Activated CD8-positive, alpha-beta T cell treated with anti-CD3 and anti-CD28 coated beads, Interleukin-2, amount 10 ng/mL, durations not matched to agents 7 days and 5 days (primary cell): ENCODE measurements around the gene SYT10. TPM values are rescaled to one million over a fixed set of nuclear protein-coding genes. Genes with fewer than 3 reads are reported as not detected.
"Not testable (repeated sequence)": the region's sequence is repeated elsewhere in the genome, so short reads cannot be mapped to it uniquely, and the experiment has no call there.

Experiments used
- ATAC-seq: fragments of 150-1000 bp; cut with Tn5 transposase; one replicate; pipeline ENCODE4 v1.10.0; 2021; ENCODE audit warnings: moderate library complexity
- CTCF ChIA-PET: fragments of 350-600 bp; sonication (Branson Sonifier 250); formaldehyde crosslinking; loops from one replicate; lab custom pipeline; 2021; ENCODE audit warnings: antibody characterized with exemption; lab: Charles Lee
- POLR2A ChIA-PET: fragments of 350-600 bp; sonication (Branson Sonifier 250); formaldehyde crosslinking; loops from one replicate; lab custom pipeline; 2021; ENCODE audit warnings: antibody characterized with exemption; lab: Charles Lee
- DNase-seq: peaks from one replicate; pipeline ENCODE4 v3.0.0-alpha.2; 2020
- H3K27ac Mint-ChIP-seq: one replicate; pipeline ENCODE4 v1.8.0; 2021; ENCODE audit warnings: mild to moderate bottlenecking, mixed read lengths
- H3K27me3 Mint-ChIP-seq: one replicate; pipeline ENCODE4 v1.8.0; 2021; ENCODE audit warnings: low read depth, mixed read lengths
- H3K36me3 Mint-ChIP-seq: one replicate; pipeline ENCODE4 v1.8.0; 2021; ENCODE audit warnings: low read depth, mixed read lengths
- H3K4me1 Mint-ChIP-seq: one replicate; pipeline ENCODE4 v1.8.0; 2021; ENCODE audit warnings: low read depth, mixed read lengths
- H3K4me3 Mint-ChIP-seq: one replicate; pipeline ENCODE4 v1.8.0; 2021; ENCODE audit warnings: mild to moderate bottlenecking, mixed read lengths
- H3K9me3 Mint-ChIP-seq: one replicate; pipeline ENCODE4 v1.8.0; 2022; ENCODE audit warnings: mixed read lengths; ENCODE audit not compliant: insufficient read depth
- total RNA-seq, 2 experiments: library from RNA; stranded (reverse); gene quantifications; one replicate each; pipeline ENCODE4 v1.2.3, GENCODE V29; 2021

The SYT10 gene
- total RNA-seq, 2 experiments from 2014 or later: not detected

DNA sequence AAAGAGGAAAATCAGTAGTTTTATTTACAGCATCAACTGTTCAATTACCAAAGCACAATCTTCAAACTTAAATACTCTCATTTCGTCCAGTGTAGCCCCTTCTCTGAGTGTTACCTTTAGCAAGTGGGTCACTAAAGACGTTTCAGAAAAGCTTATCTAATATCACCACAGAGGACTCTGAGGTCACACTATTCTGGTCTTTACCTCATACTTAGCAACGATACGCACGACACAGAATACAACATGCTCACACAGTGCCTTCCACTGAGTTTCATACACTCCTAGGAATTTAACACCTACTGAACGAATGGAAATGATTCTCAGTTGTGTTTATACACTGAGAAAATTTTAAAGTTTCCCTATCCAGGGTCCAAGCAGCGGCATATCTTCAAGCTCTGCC, 2.0 kb downstream of the SYT10 start:
- Mint-ChIP-seq H3K36me3 (no peaks in the 10 kb centered on the region), H3K4me1 (peaks cover 2% of the 10 kb centered on the region), H3K9me3 (no peaks in the 10 kb centered on the region), H3K27ac (no peak overlapping the region), H3K4me3 (no peak overlapping the region), H3K27me3 (peaks cover 24% of the 10 kb centered on the region)
- ChIA-PET POLR2A (no interaction called here), CTCF (no interaction called here)
- DNase-seq (no peak), ATAC-seq (no peak)

DNA sequence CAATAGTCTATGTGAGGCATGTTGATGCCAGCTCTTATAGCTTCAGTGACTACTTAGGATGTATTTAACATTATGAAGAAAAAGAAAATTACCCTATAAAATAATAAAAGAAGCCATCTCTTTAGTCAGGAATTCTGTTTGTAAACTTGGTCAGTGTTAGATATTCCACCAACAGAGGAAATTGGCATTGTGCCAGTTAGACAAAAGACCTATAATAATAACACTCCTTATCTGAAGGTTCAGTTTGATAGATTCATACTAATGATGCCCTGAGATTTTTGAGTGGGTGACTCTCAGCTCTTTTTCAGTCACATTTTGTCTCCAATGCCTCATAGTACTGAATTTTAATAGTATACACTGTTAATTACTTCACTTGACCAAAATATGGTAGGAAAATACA, 6.6 kb downstream of the SYT10 start:
- H3K27me3 Mint-ChIP-seq: peaks cover under 1% of the 10 kb centered on the region
- no peak overlapping the region for H3K27ac Mint-ChIP-seq
- ATAC-seq (no peak), DNase-seq (no peak)
- H3K4me1 Mint-ChIP-seq: no peaks in the 10 kb centered on the region
- H3K9me3 Mint-ChIP-seq: no peaks in the 10 kb centered on the region
- POLR2A ChIA-PET: interaction anchor here (0.6 kb wide), 1 partner anchor 787 kb away, joined by 4 read pairs; no protein-coding TSS in a partner anchor
- H3K36me3 Mint-ChIP-seq: no peaks in the 10 kb centered on the region
- no peak overlapping the region for H3K4me3 Mint-ChIP-seq
- CTCF ChIA-PET: no interaction called here

DNA sequence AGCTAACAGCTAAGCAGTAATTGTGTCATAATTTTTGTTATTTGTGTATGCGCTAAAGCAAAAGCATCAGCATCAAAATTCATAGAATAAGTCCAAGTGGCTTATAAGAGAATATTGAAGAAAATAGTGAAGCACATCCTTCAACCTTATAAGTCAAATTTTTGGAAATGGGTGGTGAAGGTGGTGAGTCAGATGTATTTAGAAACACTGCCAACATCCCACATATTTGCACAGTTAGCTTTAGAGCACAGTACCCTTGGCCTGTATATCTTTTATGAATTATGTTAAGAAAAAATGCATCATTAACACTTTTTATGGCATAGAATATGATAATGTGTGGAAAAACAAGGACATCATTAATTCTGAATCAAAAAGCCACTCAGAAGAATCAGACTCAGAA, 8.0 kb downstream of the SYT10 start:
- CTCF ChIA-PET: no interaction called here
- ATAC-seq: no peak
- H3K4me3 Mint-ChIP-seq: no peak overlapping the region
- H3K36me3 Mint-ChIP-seq: no peaks in the 10 kb centered on the region
- H3K27me3 Mint-ChIP-seq: no peaks in the 10 kb centered on the region
- POLR2A ChIA-PET: no interaction called here
- H3K9me3 Mint-ChIP-seq: no peaks in the 10 kb centered on the region
- no peak overlapping the region for H3K27ac Mint-ChIP-seq
- no peak for DNase-seq
- no peaks in the 10 kb centered on the region for H3K4me1 Mint-ChIP-seq

DNA sequence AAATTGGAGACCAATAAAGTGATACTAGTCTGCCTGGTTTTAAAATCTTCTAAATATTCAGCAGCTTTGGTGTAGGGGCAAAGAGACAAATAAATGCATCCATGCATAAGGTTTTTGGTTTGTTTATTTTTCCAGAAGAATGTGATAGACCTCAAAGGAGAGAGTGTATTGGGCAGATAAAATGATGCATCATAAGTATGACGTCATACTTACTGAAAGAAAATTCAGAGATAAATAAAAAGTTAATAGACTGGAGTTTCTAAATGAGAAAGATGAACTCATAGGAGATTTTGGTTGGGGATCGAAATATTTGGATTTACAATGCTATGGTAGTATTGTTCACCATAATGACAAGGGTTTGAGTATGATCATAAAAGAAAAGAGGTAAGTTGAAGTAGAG, 10.2 kb downstream of the SYT10 start:
- Mint-ChIP-seq H3K27me3 (no peaks in the 10 kb centered on the region), H3K36me3 (no peaks in the 10 kb centered on the region), H3K4me3 (no peak overlapping the region), H3K27ac (no peak overlapping the region), H3K9me3 (no peaks in the 10 kb centered on the region), H3K4me1 (no peaks in the 10 kb centered on the region)
- ChIA-PET CTCF (no interaction called here), POLR2A (no interaction called here)
- no peak for ATAC-seq
- DNase-seq: no peak

DNA sequence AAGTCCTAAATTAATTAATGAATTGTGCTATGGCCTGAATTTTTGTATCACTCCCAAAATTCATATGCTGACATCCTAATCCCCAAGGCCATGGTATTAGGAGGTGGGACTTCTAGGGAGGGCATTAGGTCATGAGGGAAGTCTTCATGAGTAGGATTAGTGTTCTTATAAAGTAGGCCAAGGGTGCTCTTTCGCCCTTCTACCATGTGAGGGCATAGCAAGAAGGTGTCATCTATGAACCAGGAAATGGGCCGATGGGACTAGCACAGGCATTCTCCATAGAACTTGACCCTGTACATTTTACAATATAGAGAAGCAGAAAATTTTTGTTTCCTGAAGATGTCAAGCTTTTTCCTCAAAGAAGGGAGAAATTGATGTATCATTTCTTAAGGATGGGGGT, 12.5 kb downstream of the SYT10 start:
- Mint-ChIP-seq H3K36me3 (no peaks in the 10 kb centered on the region), H3K4me3 (no peak overlapping the region), H3K27me3 (no peaks in the 10 kb centered on the region), H3K9me3 (no peaks in the 10 kb centered on the region), H3K27ac (no peak overlapping the region), H3K4me1 (no peaks in the 10 kb centered on the region)
- ChIA-PET POLR2A (no interaction called here), CTCF (no interaction called here)
- DNase-seq (no peak), ATAC-seq (no peak)

DNA sequence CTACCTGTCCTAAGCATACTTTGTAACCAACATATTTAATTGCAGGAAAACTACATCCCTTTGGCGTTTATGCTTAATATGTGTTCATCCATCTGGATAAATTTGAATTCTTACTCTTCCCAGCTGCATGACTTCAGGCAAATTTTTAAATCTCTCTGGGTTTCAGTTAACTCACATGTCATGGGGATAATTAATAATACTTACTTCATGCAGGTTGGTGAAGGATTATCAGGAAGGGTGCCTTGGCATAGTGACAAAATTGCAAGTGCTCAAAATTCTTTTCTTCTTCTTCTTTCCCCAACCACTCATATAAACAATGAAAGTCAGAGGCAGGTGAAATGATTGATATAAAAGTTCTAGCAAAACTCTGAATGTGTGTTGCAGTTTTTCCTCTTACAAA, 15.9 kb downstream of the SYT10 start:
- no peaks in the 10 kb centered on the region for H3K36me3 Mint-ChIP-seq
- no peaks in the 10 kb centered on the region for H3K4me1 Mint-ChIP-seq
- no peaks in the 10 kb centered on the region for H3K27me3 Mint-ChIP-seq
- H3K9me3 Mint-ChIP-seq: no peaks in the 10 kb centered on the region
- POLR2A ChIA-PET: no interaction called here
- DNase-seq (no peak), ATAC-seq (no peak)
- CTCF ChIA-PET: no interaction called here
- H3K4me3 Mint-ChIP-seq: no peak overlapping the region
- no peak overlapping the region for H3K27ac Mint-ChIP-seq

DNA sequence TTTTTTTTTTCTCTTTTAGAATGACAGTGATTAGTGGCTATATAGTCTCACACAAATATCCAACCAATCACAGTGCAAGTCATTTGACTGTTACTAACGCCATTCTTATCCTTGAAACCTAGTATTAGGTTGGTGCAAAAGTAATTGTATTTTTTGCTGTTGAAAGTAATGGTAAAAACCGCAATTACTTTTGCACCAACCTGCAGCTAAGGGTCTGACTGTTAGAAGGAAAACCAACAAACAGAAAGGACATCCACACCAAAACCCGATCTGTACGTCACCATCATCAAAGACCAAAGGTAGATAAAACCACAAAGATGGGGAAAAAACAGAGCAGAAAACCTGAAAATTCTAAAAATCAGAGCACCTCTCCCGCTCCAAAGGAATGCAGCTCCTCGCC, 27.2 kb downstream of the SYT10 start:
- H3K27ac Mint-ChIP-seq, DNase-seq, H3K36me3 Mint-ChIP-seq, H3K27me3 Mint-ChIP-seq, CTCF ChIA-PET, H3K9me3 Mint-ChIP-seq, H3K4me1 Mint-ChIP-seq, H3K4me3 Mint-ChIP-seq, POLR2A ChIA-PET, ATAC-seq: not testable (repeated sequence)

DNA sequence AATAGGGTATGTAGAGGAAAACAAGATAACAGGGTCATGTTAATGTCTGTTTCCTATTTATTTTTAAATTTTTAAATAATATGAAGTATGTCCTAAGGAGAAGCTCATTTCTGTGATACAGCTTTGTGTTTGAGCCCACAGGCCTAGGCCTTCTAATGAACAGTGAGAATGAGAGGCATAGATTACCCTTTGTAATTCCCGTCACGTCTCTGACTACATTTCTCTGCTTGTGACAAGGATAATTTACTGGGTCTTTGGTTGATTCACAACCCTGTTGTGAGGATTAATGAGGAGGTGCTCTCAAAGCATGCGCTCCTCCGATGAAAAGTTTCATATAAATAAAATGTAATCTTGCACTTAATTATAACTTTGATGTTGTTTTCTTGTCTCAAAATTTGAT, 56.1 kb downstream of the SYT10 start:
- H3K4me3 Mint-ChIP-seq: no peak overlapping the region
- CTCF ChIA-PET: no interaction called here
- DNase-seq: no peak

DNA sequence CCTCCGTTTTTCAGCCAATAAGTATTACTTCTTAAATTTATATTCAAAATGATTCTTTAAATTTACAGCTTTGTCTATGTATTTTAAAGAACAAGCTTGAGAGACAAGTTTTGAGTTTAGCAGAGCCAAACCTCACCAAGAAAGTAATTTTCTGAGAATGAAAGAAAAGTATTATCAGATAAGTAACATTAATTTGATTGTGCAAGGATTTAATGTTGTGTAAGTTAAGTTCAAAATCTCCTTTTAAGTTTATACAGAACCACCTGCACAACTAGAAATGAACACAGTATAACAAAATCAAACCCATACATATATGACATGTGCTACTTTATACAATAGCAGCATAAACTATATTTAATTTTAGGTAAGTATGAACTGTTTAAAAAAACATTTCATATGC, 63.5 kb downstream of the SYT10 start:
- ChIA-PET CTCF (no interaction called here), POLR2A (no interaction called here)
- no peak overlapping the region for H3K4me3 Mint-ChIP-seq
- no peaks in the 10 kb centered on the region for H3K27me3 Mint-ChIP-seq
- H3K27ac Mint-ChIP-seq: no peak overlapping the region
- no peak for DNase-seq
- ATAC-seq: no peak
- no peaks in the 10 kb centered on the region for H3K36me3 Mint-ChIP-seq
- no peaks in the 10 kb centered on the region for H3K4me1 Mint-ChIP-seq
- no peaks in the 10 kb centered on the region for H3K9me3 Mint-ChIP-seq

More for the DNA sequence above, 56.1 kb downstream of the SYT10 start:
- Mint-ChIP-seq H3K9me3 (no peaks in the 10 kb centered on the region), H3K36me3 (no peaks in the 10 kb centered on the region), H3K4me1 (no peaks in the 10 kb centered on the region), H3K27me3 (no peaks in the 10 kb centered on the region), H3K27ac (no peak overlapping the region)
- POLR2A ChIA-PET: no interaction called here
- no peak for ATAC-seq

DNA sequence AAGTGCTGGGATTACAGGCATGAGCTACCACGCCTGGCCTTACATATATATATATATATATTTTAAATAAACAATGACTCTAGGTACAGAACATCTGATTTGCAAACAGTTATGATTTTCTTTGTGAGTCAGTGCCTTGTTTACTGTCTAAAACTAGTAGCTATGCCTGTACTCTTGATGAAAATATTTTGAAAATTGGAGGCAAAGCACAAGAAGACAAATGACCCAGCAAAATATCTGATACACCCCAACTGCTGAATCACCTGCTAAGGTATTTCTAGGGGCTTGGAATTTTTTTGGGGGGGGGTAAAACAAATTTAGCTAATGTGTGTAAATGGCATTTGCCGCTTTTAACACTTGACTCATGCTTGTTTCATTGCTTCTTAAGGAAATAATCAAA, 69.3 kb downstream of the SYT10 start:
- peaks cover 4% of the 10 kb centered on the region for H3K9me3 Mint-ChIP-seq
- no peaks in the 10 kb centered on the region for H3K4me1 Mint-ChIP-seq
- ATAC-seq: no peak
- no peak for DNase-seq
- ChIA-PET POLR2A (no interaction called here), CTCF (no interaction called here)
- H3K4me3 Mint-ChIP-seq: no peak overlapping the region
- H3K27me3 Mint-ChIP-seq: no peaks in the 10 kb centered on the region
- H3K27ac Mint-ChIP-seq: no peak overlapping the region
- no peaks in the 10 kb centered on the region for H3K36me3 Mint-ChIP-seq

DNA sequence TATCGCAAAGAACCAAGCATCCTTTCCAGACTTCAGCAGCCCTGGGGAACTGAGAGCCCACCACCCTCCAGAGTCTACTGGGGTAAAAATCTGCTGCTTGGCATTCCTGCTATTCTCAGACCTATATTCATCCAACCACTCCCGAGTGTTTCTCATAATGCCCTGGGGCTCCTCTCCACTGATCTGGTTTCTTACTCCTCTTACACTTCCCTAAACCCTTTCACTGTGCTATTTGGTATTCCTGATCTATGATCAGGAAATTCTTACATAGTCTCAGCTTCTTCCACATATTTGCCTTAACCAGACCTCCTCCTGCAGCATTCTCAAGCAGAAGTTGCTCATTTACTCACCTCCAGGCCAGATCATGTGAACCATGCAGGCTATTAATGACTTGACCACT, 82.4 kb downstream of the SYT10 start:
- H3K9me3 Mint-ChIP-seq: no peaks in the 10 kb centered on the region
- no peaks in the 10 kb centered on the region for H3K4me1 Mint-ChIP-seq
- ChIA-PET POLR2A (no interaction called here), CTCF (no interaction called here)
- no peaks in the 10 kb centered on the region for H3K27me3 Mint-ChIP-seq
- DNase-seq: no peak
- H3K36me3 Mint-ChIP-seq: no peaks in the 10 kb centered on the region
- H3K4me3 Mint-ChIP-seq: no peak overlapping the region
- ATAC-seq: no peak
- H3K27ac Mint-ChIP-seq: no peak overlapping the region

DNA sequence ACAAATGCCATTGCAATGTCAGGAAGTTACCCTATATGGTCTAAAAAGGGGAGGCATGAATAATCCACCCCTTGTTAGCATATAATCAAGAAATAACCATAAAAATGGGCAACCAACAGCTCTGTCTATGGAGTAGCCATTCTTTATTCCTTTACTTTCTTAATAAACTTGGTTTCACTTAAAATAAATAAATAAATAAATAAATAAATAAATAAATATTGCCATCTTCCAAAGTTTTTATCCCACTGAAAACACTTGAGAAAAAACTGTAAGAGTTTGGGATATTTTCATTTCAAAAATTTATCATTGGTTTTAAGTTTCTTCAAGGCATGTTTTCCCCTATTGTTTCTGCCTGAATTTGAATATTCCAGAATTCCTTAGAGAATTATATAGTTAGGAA, 89.8 kb downstream of the SYT10 start:
- ChIA-PET POLR2A (no interaction called here), CTCF (no interaction called here)
- Mint-ChIP-seq H3K27me3 (no peaks in the 10 kb centered on the region), H3K36me3 (no peaks in the 10 kb centered on the region), H3K9me3 (peaks cover 5% of the 10 kb centered on the region), H3K4me3 (no peak overlapping the region), H3K4me1 (no peaks in the 10 kb centered on the region), H3K27ac (no peak overlapping the region)
- ATAC-seq (no peak), DNase-seq (no peak)

DNA sequence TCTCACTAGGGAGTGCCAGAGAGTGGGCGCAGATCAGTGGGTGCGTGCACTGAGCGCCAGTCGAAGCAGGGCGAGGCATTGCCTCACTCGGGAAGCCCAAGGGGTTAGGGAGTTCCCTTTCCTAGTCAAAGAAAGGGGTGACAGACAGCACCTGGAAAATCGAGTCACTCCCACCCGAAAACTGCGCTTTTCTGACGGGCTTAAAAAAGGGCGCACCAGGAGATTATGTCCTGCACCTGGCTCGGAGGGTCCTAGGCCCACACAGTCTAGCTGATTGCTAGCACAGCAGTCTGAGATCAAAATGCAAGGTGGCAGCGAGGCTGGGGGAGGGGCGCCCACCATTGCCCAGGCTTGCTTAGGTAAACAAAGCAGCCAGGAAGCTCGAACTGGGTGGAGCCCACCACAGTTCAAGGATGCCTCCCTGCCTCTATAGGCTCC, 107.6 kb downstream of the SYT10 start:
- H3K36me3 Mint-ChIP-seq, DNase-seq, H3K27ac Mint-ChIP-seq, H3K4me3 Mint-ChIP-seq, POLR2A ChIA-PET, H3K4me1 Mint-ChIP-seq, ATAC-seq, CTCF ChIA-PET, H3K27me3 Mint-ChIP-seq, H3K9me3 Mint-ChIP-seq: not testable (repeated sequence)
